ENCODE results near the gene ABCD3. TPM values are rescaled to one million over a fixed set of nuclear protein-coding genes. Genes with fewer than 3 reads are reported as not detected.

ABCD3 gene
- total RNA-seq, 1 donor from 2014 or later, result 38.4 TPM

DNA sequence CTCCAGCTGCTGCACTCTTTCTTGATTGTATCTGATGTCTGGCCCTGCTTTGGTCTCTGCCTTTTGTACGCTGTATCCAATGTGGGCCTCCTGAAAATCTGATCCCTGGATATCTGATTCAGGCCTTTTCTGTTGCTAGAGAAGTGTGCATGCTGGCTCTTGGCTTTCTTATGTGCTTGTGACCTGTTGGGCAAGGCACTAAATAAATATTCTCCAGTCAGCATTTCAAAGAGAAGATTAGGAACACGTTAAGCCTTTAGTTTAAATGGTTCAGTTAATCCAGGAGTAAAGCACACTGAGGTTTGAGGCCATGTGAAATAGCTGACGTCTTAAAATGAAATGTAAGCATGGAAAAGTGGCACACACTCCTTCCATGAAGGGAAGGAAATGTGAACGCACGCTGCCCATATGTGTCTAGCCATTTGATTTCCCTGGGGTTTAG, 132.6 kb downstream of the ABCD3 start:
- Histone ChIP-seq H4K20me1 (ENCODE audit: insufficient read depth, low read length) (no peaks in the 10 kb centered on the region), H3K4me2 (ENCODE audit: low read length) (no peak overlapping the region), H3K4me1 (ENCODE audit: insufficient read depth, low read length) (peaks cover 13% of the 10 kb centered on the region), H3K79me2 (ENCODE audit: insufficient read depth, low read length) (no peaks in the 10 kb centered on the region), H3K9me3 (ENCODE audit: insufficient read depth, low read depth, low read length) (no peaks in the 10 kb centered on the region), H3K36me3 (ENCODE audit: insufficient read depth, low read length) (no peaks in the 10 kb centered on the region), H3K9ac (ENCODE audit: low read length) (no peak overlapping the region), H2AFZ (ENCODE audit: low read depth, low read length) (no peak overlapping the region), H3K27ac (ENCODE audit: low read depth, low read length) (no peak overlapping the region), H3K27me3 (ENCODE audit: insufficient read depth, low read length) (no peaks in the 10 kb centered on the region), H3K4me3 (ENCODE audit: insufficient read depth, low read depth, low read length) (no peak overlapping the region)
- H3K36me3 Mint-ChIP-seq (ENCODE audit: low read depth, unreplicated experiment), result no peaks in the 10 kb centered on the region
- no peaks in the 10 kb centered on the region for H3K27me3 Mint-ChIP-seq (ENCODE audit: low read depth, unreplicated experiment)
- TF ChIP-seq, protein P1, sequence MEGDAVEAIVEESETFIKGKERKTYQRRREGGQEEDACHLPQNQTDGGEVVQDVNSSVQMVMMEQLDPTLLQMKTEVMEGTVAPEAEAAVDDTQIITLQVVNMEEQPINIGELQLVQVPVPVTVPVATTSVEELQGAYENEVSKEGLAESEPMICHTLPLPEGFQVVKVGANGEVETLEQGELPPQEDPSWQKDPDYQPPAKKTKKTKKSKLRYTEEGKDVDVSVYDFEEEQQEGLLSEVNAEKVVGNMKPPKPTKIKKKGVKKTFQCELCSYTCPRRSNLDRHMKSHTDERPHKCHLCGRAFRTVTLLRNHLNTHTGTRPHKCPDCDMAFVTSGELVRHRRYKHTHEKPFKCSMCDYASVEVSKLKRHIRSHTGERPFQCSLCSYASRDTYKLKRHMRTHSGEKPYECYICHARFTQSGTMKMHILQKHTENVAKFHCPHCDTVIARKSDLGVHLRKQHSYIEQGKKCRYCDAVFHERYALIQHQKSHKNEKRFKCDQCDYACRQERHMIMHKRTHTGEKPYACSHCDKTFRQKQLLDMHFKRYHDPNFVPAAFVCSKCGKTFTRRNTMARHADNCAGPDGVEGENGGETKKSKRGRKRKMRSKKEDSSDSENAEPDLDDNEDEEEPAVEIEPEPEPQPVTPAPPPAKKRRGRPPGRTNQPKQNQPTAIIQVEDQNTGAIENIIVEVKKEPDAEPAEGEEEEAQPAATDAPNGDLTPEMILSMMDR (IDR thresholded peaks at IDR 0.05; ENCODE audit: insufficient read depth, low read depth, low read length), result no peak
- no peak for TF ChIP-seq EZH2 (IDR thresholded peaks at IDR 0.05; ENCODE audit: insufficient read depth, low read length)
- no peak overlapping the region for H3K27ac Mint-ChIP-seq (ENCODE audit: unreplicated experiment)
- FAIRE-seq (no peak), DNase-seq (ENCODE audit: low read depth) (no peak)
- H3K4me1 Mint-ChIP-seq (ENCODE audit: low read depth, unreplicated experiment), result peaks cover 23% of the 10 kb centered on the region
- H3K9me3 Mint-ChIP-seq (ENCODE audit: unreplicated experiment), result no peaks in the 10 kb centered on the region
- no peak overlapping the region for H3K4me3 Mint-ChIP-seq (ENCODE audit: unreplicated experiment)

GRCh38 chr1:94551449-94551848, 133.3 kb downstream of the ABCD3 start:
- Histone ChIP-seq H3K27me3 (ENCODE audit: insufficient read depth, low read length) (no peaks in the 10 kb centered on the region), H2AFZ (ENCODE audit: low read depth, low read length) (no peak overlapping the region), H3K27ac (ENCODE audit: low read depth, low read length) (no peak overlapping the region), H3K79me2 (ENCODE audit: insufficient read depth, low read length) (no peaks in the 10 kb centered on the region), H3K36me3 (ENCODE audit: insufficient read depth, low read length) (no peaks in the 10 kb centered on the region), H3K4me1 (ENCODE audit: insufficient read depth, low read length) (peaks cover 13% of the 10 kb centered on the region), H3K9me3 (ENCODE audit: insufficient read depth, low read depth, low read length) (no peaks in the 10 kb centered on the region), H3K4me3 (ENCODE audit: insufficient read depth, low read depth, low read length) (no peak overlapping the region), H4K20me1 (ENCODE audit: insufficient read depth, low read length) (no peaks in the 10 kb centered on the region), H3K9ac (ENCODE audit: low read length) (no peak overlapping the region), H3K4me2 (ENCODE audit: low read length) (no peak overlapping the region)
- Mint-ChIP-seq H3K27me3 (ENCODE audit: low read depth, unreplicated experiment) (no peaks in the 10 kb centered on the region), H3K36me3 (ENCODE audit: low read depth, unreplicated experiment) (no peaks in the 10 kb centered on the region), H3K27ac (ENCODE audit: unreplicated experiment) (no peak overlapping the region), H3K4me1 (ENCODE audit: low read depth, unreplicated experiment) (peaks cover 23% of the 10 kb centered on the region), H3K9me3 (ENCODE audit: unreplicated experiment) (no peaks in the 10 kb centered on the region), H3K4me3 (ENCODE audit: unreplicated experiment) (no peak overlapping the region)
- no peak for FAIRE-seq
- no peak for DNase-seq (ENCODE audit: low read depth)
- TF ChIP-seq EZH2 (IDR thresholded peaks at IDR 0.05; ENCODE audit: insufficient read depth, low read length), result no peak
- TF ChIP-seq, protein P1 (IDR thresholded peaks at IDR 0.05; ENCODE audit: insufficient read depth, low read depth, low read length), result no peak

DNA sequence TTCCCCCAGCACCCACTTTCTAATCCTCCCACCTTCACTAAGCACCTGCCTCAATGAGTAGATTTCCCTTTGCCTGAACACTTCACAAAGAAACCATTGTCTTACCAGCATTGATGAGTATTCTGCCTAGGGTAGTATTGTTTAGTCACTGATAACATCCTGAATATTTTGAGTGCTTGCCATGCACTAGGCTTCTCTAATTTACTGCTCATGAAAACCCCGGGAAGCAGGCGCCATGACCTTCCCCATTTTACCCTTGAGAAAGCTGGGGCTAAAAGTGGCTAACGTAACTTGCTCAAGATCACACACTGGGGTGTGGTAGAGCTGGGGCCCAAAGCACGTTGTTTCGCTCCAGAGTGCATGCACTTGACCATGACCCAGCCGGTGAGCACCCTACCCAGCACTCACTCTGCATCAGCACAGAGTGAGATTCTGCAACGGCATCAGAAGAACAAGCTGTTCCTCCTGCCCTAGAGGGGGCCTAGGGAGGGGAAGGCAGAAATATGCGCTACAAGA, 133.9 kb downstream of the ABCD3 start:
- H4K20me1 ChIP-seq (ENCODE audit: insufficient read depth, low read length), result no peaks in the 10 kb centered on the region
- no peak overlapping the region for H3K4me2 ChIP-seq (ENCODE audit: low read length)
- H3K36me3 ChIP-seq (ENCODE audit: insufficient read depth, low read length), result no peaks in the 10 kb centered on the region
- H3K4me1 Mint-ChIP-seq (ENCODE audit: low read depth, unreplicated experiment), result peaks cover 23% of the 10 kb centered on the region
- no peak for TF ChIP-seq EZH2 (IDR thresholded peaks at IDR 0.05; ENCODE audit: insufficient read depth, low read length)
- TF ChIP-seq, protein P1 (IDR thresholded peaks at IDR 0.05; ENCODE audit: insufficient read depth, low read depth, low read length), result no peak
- peak; percentile 22 for DNase-seq (ENCODE audit: low read depth)
- no peak overlapping the region for H3K27ac ChIP-seq (ENCODE audit: low read depth, low read length)
- no peaks in the 10 kb centered on the region for H3K27me3 ChIP-seq (ENCODE audit: insufficient read depth, low read length)
- FAIRE-seq, result no peak
- H3K9ac ChIP-seq (ENCODE audit: low read length), result no peak overlapping the region
- no peaks in the 10 kb centered on the region for H3K79me2 ChIP-seq (ENCODE audit: insufficient read depth, low read length)
- no peak overlapping the region for H3K4me3 Mint-ChIP-seq (ENCODE audit: unreplicated experiment)
- no peak overlapping the region for H3K27ac Mint-ChIP-seq (ENCODE audit: unreplicated experiment)
- no peaks in the 10 kb centered on the region for H3K9me3 Mint-ChIP-seq (ENCODE audit: unreplicated experiment)
- peaks cover 13% of the 10 kb centered on the region for H3K4me1 ChIP-seq (ENCODE audit: insufficient read depth, low read length)
- no peaks in the 10 kb centered on the region for H3K9me3 ChIP-seq (ENCODE audit: insufficient read depth, low read depth, low read length)
- H3K36me3 Mint-ChIP-seq (ENCODE audit: low read depth, unreplicated experiment), result no peaks in the 10 kb centered on the region
- no peak overlapping the region for H3K4me3 ChIP-seq (ENCODE audit: insufficient read depth, low read depth, low read length)
- no peak overlapping the region for H2AFZ ChIP-seq (ENCODE audit: low read depth, low read length)
- no peaks in the 10 kb centered on the region for H3K27me3 Mint-ChIP-seq (ENCODE audit: low read depth, unreplicated experiment)

Measured in astrocyte (in vitro differentiated cells and primary cell).